ENCODE results near the gene SERINC3.

- TF ChIP-seq, protein P1, sequence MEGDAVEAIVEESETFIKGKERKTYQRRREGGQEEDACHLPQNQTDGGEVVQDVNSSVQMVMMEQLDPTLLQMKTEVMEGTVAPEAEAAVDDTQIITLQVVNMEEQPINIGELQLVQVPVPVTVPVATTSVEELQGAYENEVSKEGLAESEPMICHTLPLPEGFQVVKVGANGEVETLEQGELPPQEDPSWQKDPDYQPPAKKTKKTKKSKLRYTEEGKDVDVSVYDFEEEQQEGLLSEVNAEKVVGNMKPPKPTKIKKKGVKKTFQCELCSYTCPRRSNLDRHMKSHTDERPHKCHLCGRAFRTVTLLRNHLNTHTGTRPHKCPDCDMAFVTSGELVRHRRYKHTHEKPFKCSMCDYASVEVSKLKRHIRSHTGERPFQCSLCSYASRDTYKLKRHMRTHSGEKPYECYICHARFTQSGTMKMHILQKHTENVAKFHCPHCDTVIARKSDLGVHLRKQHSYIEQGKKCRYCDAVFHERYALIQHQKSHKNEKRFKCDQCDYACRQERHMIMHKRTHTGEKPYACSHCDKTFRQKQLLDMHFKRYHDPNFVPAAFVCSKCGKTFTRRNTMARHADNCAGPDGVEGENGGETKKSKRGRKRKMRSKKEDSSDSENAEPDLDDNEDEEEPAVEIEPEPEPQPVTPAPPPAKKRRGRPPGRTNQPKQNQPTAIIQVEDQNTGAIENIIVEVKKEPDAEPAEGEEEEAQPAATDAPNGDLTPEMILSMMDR (IDR thresholded peaks at IDR 0.05) = no peak
- TF ChIP-seq POLR2A (IDR thresholded peaks at IDR 0.05) = no peak
Observed at GRCh38 chr20:44457016-44457415, 64.9 kb downstream of the SERINC3 start.
